Vagina (tissue), 2 donors: ENCODE results near the gene MASP2. TPM values are rescaled to one million over a fixed set of nuclear protein-coding genes. Genes with fewer than 3 reads are reported as not detected.

ENCODE experiments used
- DNase-seq, 2 donors: peaks; one replicate each; pipeline ENCODE4 v3.0.0-alpha.2; 2017; ENCODE audit errors: extremely low spot score in 2 of 2
- H3K27ac ChIP-seq: fragments of 200-600 bp; sonication (generic); one replicate; pipeline ENCODE4 v1.5.1; 2019
- H3K27me3 ChIP-seq: fragments of 200-600 bp; sonication (generic); one replicate; pipeline ENCODE4 v1.5.1; 2019
- H3K36me3 ChIP-seq, 2 donors: fragments of 200-600 bp; sonication (generic); one replicate each; pipeline ENCODE4 v1.5.1; 2017 to 2019
- H3K4me1 ChIP-seq: fragments of 200-600 bp; sonication (generic); one replicate; pipeline ENCODE4 v1.5.1; 2019
- H3K4me3 ChIP-seq, 2 donors: fragments of 200-600 bp; sonication (generic); 1 replicate in 1 of 2; 2 replicates in 1 of 2; pipeline ENCODE4 v1.5.1; 2016 to 2019
- H3K9me3 ChIP-seq: fragments of 200-600 bp; sonication (generic); one replicate; pipeline ENCODE4 v1.5.1; 2019
- POLR2A ChIP-seq, 2 donors: fragments of 450-650 bp; IDR thresholded peaks; one replicate each; pipeline ENCODE4 v1.6.1; 2017; ENCODE audit warnings: antibody characterized with exemption in 2 of 2, mild to moderate bottlenecking in 2 of 2, moderate library complexity in 2 of 2
- POLR2AphosphoS5 ChIP-seq, 2 donors: sonication (generic); formaldehyde crosslinking; IDR thresholded peaks; one replicate each; pipeline ENCODE4 v1.9.0; 2017; ENCODE audit warnings: antibody characterized with exemption in 2 of 2, mild to moderate bottlenecking in 2 of 2, low read depth in 1 of 2; ENCODE audit not compliant: insufficient read depth in 1 of 2
- intact Hi-C: fragments of 100-400 bp; cut with DNase I; formaldehyde crosslinking; loops from one replicate; pipeline ENCODE4 v1.15.1; 2023
- total RNA-seq: library from RNA; depleted of rRNA; stranded (reverse); fragments of >200 nt; gene quantifications from one replicate; pipeline ENCODE4 v1.2.3, GENCODE V29; 2016
- TF ChIP-seq, protein P1 (sequence below), 3 experiments: fragments of 450-650 bp in 2 of 3; fragments of 200-600 bp in 1 of 3; sonication (generic) in 1 of 3; IDR thresholded peaks; one replicate each; pipeline ENCODE4 v1.5.1; 2017 to 2019; ENCODE audit warnings: antibody characterized with exemption in 3 of 3, mild to moderate bottlenecking in 2 of 3, moderate library complexity in 2 of 3

MASP2 gene
- total RNA-seq, 1 donor from 2014 or later, result not detected

DNA sequence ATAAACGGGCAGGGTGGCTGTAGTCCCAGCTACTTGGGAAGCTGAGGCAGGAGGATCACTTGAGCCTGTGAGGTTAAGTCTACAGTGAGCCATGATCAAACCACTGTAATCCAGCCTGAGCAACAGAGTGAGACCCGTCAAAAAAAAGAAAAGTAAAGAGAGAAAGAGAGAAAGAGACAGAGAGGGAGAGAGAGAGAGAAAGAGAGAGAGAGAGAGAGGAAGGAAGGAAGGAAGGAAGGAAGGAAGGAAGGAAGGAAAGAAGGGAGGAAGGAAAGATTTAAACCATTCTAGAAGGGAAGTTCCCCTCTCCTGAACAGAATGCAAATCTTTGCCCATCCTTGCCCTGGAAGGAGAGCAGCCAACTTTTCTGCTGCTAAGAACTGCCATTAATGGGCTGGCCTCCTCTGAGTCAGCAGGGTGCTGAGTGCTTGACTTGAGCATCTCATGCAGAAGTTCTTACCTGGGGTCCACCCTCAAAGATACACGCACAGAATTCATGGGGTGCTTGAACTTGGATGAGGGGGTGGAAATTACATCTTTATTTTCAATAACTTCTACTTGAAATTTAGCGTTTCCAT lies 59.1 kb downstream of the MASP2 start:
- H3K4me3 ChIP-seq, result no peak overlapping the region
- H3K9me3 ChIP-seq, result no peaks in the 10 kb centered on the region
- no peak overlapping the region for H3K27ac ChIP-seq
- no peak for TF ChIP-seq POLR2A (IDR thresholded peaks at IDR 0.05)
- TF ChIP-seq, protein P1, sequence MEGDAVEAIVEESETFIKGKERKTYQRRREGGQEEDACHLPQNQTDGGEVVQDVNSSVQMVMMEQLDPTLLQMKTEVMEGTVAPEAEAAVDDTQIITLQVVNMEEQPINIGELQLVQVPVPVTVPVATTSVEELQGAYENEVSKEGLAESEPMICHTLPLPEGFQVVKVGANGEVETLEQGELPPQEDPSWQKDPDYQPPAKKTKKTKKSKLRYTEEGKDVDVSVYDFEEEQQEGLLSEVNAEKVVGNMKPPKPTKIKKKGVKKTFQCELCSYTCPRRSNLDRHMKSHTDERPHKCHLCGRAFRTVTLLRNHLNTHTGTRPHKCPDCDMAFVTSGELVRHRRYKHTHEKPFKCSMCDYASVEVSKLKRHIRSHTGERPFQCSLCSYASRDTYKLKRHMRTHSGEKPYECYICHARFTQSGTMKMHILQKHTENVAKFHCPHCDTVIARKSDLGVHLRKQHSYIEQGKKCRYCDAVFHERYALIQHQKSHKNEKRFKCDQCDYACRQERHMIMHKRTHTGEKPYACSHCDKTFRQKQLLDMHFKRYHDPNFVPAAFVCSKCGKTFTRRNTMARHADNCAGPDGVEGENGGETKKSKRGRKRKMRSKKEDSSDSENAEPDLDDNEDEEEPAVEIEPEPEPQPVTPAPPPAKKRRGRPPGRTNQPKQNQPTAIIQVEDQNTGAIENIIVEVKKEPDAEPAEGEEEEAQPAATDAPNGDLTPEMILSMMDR (IDR thresholded peaks at IDR 0.05), result no peak
- TF ChIP-seq POLR2AphosphoS5 (IDR thresholded peaks at IDR 0.05; ENCODE audit: insufficient read depth in 1 of 2, low read depth in 1 of 2), result no peak
- H3K4me1 ChIP-seq, result no peaks in the 10 kb centered on the region
- H3K36me3 ChIP-seq, result no peaks in the 10 kb centered on the region
- H3K27me3 ChIP-seq, result no peaks in the 10 kb centered on the region
- DNase-seq, result no peak
- intact Hi-C loops, result no loop called here

DNA sequence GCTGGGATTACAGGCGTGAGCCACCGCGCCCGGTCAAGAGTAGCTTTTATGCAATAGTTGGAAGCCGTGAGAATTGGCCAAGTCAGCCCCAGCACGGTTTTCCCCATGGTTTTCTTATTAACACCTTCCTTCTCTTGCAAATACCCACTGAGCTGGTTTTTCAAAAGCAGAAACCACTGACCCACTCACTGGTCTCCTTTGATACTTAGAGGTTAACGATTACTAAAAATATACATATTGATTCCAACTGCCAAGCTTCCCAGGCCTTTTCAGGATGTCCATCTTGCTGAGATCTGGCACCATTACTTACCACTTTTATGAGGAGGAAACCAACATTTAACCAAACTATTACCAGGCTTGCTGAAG lies 60.5 kb downstream of the MASP2 start:
- Histone ChIP-seq H3K4me1 (no peaks in the 10 kb centered on the region), H3K9me3 (no peaks in the 10 kb centered on the region), H3K27ac (no peak overlapping the region), H3K36me3 (no peaks in the 10 kb centered on the region), H3K4me3 (no peak overlapping the region), H3K27me3 (no peaks in the 10 kb centered on the region)
- DNase-seq, result no peak
- intact Hi-C loops, result no loop called here
- no peak for TF ChIP-seq POLR2AphosphoS5 (IDR thresholded peaks at IDR 0.05; ENCODE audit: insufficient read depth in 1 of 2, low read depth in 1 of 2)

DNA sequence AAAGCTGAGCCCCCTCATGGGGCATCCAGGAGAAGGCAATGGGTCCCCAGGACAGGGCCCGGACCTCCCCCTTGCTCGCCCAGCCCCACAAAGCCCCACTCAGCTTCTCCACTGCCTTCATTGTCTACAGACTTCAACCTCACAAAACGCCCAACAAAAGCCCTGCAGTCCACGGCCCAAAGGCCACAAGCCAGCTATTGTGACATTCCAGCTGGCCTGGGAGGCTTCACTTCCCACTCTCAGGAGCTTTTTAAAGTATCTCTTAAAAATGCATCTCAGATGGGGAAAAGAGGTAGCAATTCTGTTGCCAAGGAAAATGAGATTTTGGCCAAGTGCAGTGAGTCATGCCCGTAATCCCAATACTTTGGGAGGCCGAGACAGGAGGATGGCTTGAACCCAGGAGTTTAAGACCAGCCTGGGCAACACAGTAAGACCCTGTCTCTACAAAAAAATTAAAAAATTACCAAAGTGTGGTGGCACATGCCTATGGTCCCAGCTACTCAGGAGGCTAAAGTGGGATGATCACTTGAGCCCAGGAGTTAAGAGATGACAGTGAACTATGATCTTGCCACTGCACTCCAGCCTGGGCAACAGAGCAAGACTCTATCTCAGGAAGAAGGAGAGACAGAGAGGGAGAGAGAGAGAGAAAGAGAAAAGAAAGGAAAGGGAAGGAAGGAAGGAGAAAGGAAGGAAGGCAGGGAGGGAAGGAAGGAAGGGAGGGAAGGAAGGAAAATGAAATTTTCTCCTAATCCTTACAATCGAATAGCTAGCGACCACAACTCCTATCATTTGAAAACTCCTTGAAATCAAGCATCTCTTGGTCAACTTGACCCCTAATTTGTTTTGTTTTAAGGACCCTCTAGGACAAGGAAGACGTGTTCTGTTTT lies 66.0 kb downstream of the MASP2 start:
- TF ChIP-seq, protein P1 (IDR thresholded peaks at IDR 0.05), result no peak
- TF ChIP-seq POLR2AphosphoS5 (IDR thresholded peaks at IDR 0.05; ENCODE audit: insufficient read depth in 1 of 2, low read depth in 1 of 2) (no peak), POLR2A (IDR thresholded peaks at IDR 0.05) (no peak)
- H3K36me3 ChIP-seq, result no peaks in the 10 kb centered on the region
- no peak overlapping the region for H3K4me3 ChIP-seq
- DNase-seq, result no peak
- no peaks in the 10 kb centered on the region for H3K27me3 ChIP-seq
- peaks cover 20% of the 10 kb centered on the region for H3K4me1 ChIP-seq
- H3K9me3 ChIP-seq, result no peaks in the 10 kb centered on the region
- H3K27ac ChIP-seq, result no peak overlapping the region
- intact Hi-C loops, result no loop called here

DNA sequence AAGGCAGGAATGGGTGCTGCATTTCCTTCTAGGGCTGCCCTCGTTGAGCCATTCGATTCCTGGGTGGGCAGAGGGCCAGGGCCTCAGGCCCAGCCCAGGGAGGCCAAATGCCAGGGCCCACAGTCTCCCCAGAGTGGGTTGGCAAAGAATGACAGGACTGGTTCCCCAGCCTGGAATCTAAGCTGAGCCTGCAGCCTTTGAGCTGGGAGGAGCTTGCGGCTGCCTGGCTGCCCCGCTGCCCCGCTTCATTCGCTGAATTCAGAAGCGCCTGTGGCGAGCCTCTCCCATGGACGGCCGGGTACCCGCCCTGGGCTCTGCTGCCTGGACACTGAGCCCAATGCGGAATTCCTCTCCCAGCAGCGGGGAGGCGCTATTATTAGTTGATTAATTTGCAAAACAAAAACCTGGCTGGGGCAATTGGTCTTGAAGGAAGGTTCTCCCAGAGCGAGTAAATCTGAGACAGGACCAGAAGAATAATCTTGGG lies 66.9 kb downstream of the MASP2 start:
- Histone ChIP-seq H3K4me3 (peak overlapping the region; percentile 6 to 8), H3K36me3 (no peaks in the 10 kb centered on the region), H3K4me1 (peaks cover 30% of the 10 kb centered on the region), H3K27ac (no peak overlapping the region), H3K27me3 (no peaks in the 10 kb centered on the region), H3K9me3 (no peaks in the 10 kb centered on the region)
- intact Hi-C loops, result no loop called here
- no peak for DNase-seq
- TF ChIP-seq, protein P1 (IDR thresholded peaks at IDR 0.05), result no peak
- TF ChIP-seq POLR2AphosphoS5 (IDR thresholded peaks at IDR 0.05; ENCODE audit: insufficient read depth in 1 of 2, low read depth in 1 of 2), result peak in 1 of 2 donors; percentile 49

DNA sequence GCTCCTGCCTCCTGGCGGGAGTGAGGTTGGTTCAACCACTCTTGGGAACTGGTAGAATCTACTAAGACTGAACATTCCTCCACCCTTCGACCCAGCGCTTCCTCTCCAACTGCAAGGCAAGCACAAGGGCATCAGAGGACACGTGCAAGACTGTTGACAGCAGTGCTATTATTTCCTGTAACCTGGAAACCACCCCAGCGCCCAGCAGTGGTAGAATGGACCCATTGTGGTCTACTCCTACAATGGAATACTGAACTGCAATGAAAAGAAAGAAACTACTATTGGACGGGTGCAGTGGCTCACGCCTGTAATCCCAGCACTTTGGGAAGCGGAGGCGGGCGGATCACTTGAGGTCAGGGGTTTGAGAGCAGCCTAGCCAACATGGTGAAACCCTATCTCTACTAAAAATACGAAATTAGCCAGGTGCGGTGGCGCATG lies 67.5 kb downstream of the MASP2 start:
- no peak overlapping the region for H3K4me3 ChIP-seq
- H3K27ac ChIP-seq, result no peak overlapping the region
- DNase-seq, result no peak
- no peaks in the 10 kb centered on the region for H3K36me3 ChIP-seq
- TF ChIP-seq POLR2AphosphoS5 (IDR thresholded peaks at IDR 0.05; ENCODE audit: insufficient read depth in 1 of 2, low read depth in 1 of 2) (no peak), POLR2A (IDR thresholded peaks at IDR 0.05) (no peak)
- TF ChIP-seq, protein P1 (IDR thresholded peaks at IDR 0.05), result no peak
- H3K4me1 ChIP-seq, result peaks cover 31% of the 10 kb centered on the region
- no peaks in the 10 kb centered on the region for H3K27me3 ChIP-seq
- intact Hi-C loops, result no loop called here
- H3K9me3 ChIP-seq, result no peaks in the 10 kb centered on the region
